SK-N-SH (cell line): ENCODE measurements around the gene ANKRD37. TPM values are rescaled to one million over a fixed set of nuclear protein-coding genes. Genes with fewer than 3 reads are reported as not detected.

ENCODE experiments used
- CTCF ChIA-PET: fragments of 300-600, 350-600 bp; formaldehyde crosslinking; extraction: SDS; loops from one replicate; lab custom pipeline; 2021; lab: Yijun Ruan, JAX
- POLR2A ChIA-PET: fragments of 350-600 bp; sonication (Branson Sonifier 250); formaldehyde crosslinking; extraction: SDS; loops from one replicate; lab custom pipeline; 2020; ENCODE audit warnings: antibody characterized with exemption, inconsistent platforms; lab: Yijun Ruan, JAX
- DNase-seq: peaks from one replicate; pipeline ENCODE4 v3.0.0; 2012
- H2AFZ ChIP-seq: fragments of 200-600 bp; sonication (generic); 2 replicates; pipeline ENCODE4 v1.8.1; 2016; ENCODE audit warnings: antibody characterized with exemption, mild to moderate bottlenecking, low read depth
- H3F3A ChIP-seq: fragments of 200-600 bp; sonication (generic); replicated peaks from 2 replicates; pipeline ENCODE3; 2016; ENCODE audit warnings: antibody characterized with exemption, mild to moderate bottlenecking; ENCODE audit not compliant: insufficient read depth
- H3K27ac ChIP-seq, 2 experiments: fragments of 200-500 bp in 1 of 2; fragments of 200-600 bp in 1 of 2; sonication (Bioruptor generic) in 1 of 2; sonication (generic), shearing (Covaris generic) in 1 of 2; 2 replicates each; pipeline versions ENCODE4 v1.5.1 to v1.6.1; 2014 to 2016; ENCODE audit warnings: low read depth in 2 of 2, inconsistent platforms in 1 of 2, low read length in 1 of 2, mild to moderate bottlenecking in 1 of 2, mixed read lengths in 1 of 2
- H3K27me3 ChIP-seq: fragments of 200-600 bp; sonication (generic), shearing (Covaris generic); 2 replicates; pipeline ENCODE4 v1.6.1; 2016; ENCODE audit warnings: mixed run types; ENCODE audit not compliant: insufficient read depth
- H3K36me3 ChIP-seq, 2 experiments: fragments of 200-500 bp in 1 of 2; fragments of 200-600 bp in 1 of 2; sonication (Bioruptor generic) in 1 of 2; sonication (generic) in 1 of 2; replicated peaks in 1 of 2; 2 replicates each; pipeline versions ENCODE3 to v1.5.1; 2014 to 2016; ENCODE audit warnings: low read length in 1 of 2, mild to moderate bottlenecking in 1 of 2; ENCODE audit not compliant: insufficient read depth in 2 of 2, control insufficient read depth in 1 of 2
- H3K4me1 ChIP-seq, 2 experiments: fragments of 200-500 bp in 1 of 2; fragments of 200-600 bp in 1 of 2; sonication (Bioruptor generic) in 1 of 2; sonication (generic), shearing (Covaris generic) in 1 of 2; 2 replicates each; pipeline versions ENCODE4 v1.5.1 to v1.6.1; 2014 to 2016; ENCODE audit warnings: low read depth in 1 of 2, low read length in 1 of 2, mixed run types in 1 of 2; ENCODE audit not compliant: insufficient read depth in 2 of 2, control insufficient read depth in 1 of 2
- H3K4me2 ChIP-seq: fragments of 200-600 bp; sonication (generic), shearing (Covaris generic); 2 replicates; pipeline ENCODE4 v1.6.1; 2017; ENCODE audit warnings: mixed run types
- H3K4me3 ChIP-seq, 2 experiments: fragments of 200-500 bp in 1 of 2; fragments of 200-600 bp in 1 of 2; sonication (Bioruptor generic) in 1 of 2; sonication (generic), shearing (Covaris generic) in 1 of 2; 2 replicates each; pipeline versions ENCODE4 v1.5.1 to v1.8.1; 2014 to 2016; ENCODE audit warnings: low read depth in 2 of 2, inconsistent platforms in 1 of 2, low read length in 1 of 2, mild to moderate bottlenecking in 1 of 2, mixed read lengths in 1 of 2, moderate library complexity in 1 of 2
- H3K79me2 ChIP-seq: fragments of 200-600 bp; sonication (generic); 2 replicates; pipeline ENCODE4 v1.8.1; 2017; ENCODE audit warnings: mild to moderate bottlenecking; ENCODE audit not compliant: insufficient read depth
- H3K9ac ChIP-seq: fragments of 200-600 bp; sonication (generic); 2 replicates; pipeline ENCODE4 v1.6.1; 2017; ENCODE audit warnings: mixed run types
- H3K9me2 ChIP-seq: fragments of 200-600 bp; sonication (generic); 2 replicates; pipeline ENCODE4 v1.6.1; 2017; ENCODE audit warnings: mixed run types
- H3K9me3 ChIP-seq: fragments of 200-600 bp; sonication (generic); 2 replicates; pipeline ENCODE4 v1.6.1; 2017; ENCODE audit warnings: mixed run types, mild to moderate bottlenecking, moderate library complexity
- H4K20me1 ChIP-seq: fragments of 200-600 bp; sonication (generic); 2 replicates; pipeline ENCODE4 v1.6.1; 2017; ENCODE audit warnings: mild to moderate bottlenecking, mixed run types; ENCODE audit not compliant: insufficient read depth
- EP300 ChIP-seq, 2 experiments: IDR thresholded peaks; 2 replicates each; pipeline versions ENCODE4 v1.4.0 to v1.6.1; 2012; ENCODE audit warnings: borderline replicate concordance in 1 of 2, low read depth in 1 of 2, low read length in 1 of 2
- EZH2phosphoT487 ChIP-seq: fragments of 200-600 bp; sonication (generic); IDR thresholded peaks from 2 replicates; pipeline ENCODE4 v1.6.1; 2017; ENCODE audit warnings: low read depth, mixed run types, mild to moderate bottlenecking, antibody characterized with exemption, moderate library complexity, borderline replicate concordance
- FOXJ3 ChIP-seq: sonication (generic); formaldehyde crosslinking; IDR thresholded peaks from 2 replicates; pipeline ENCODE4 v1.5.1; 2020; ENCODE audit warnings: mild to moderate bottlenecking, missing genetic modification reagents
- FOXM1 ChIP-seq: IDR thresholded peaks from 2 replicates; pipeline ENCODE4 v1.4.0; 2012; ENCODE audit warnings: low read depth, mild to moderate bottlenecking
- GABPA ChIP-seq: IDR thresholded peaks from 2 replicates; pipeline ENCODE4 v1.4.0; 2012; ENCODE audit warnings: low read depth, mild to moderate bottlenecking
- JUND ChIP-seq: IDR thresholded peaks from 2 replicates; pipeline ENCODE4 v1.4.0; 2012
- NRF1 ChIP-seq: IDR thresholded peaks from 2 replicates; pipeline ENCODE4 v1.6.1; 2012; ENCODE audit warnings: low read depth, mild to moderate bottlenecking, low read length
- PBX3 ChIP-seq: IDR thresholded peaks from 2 replicates; pipeline ENCODE4; 2012
- POLR2AphosphoS5 ChIP-seq: IDR thresholded peaks from 2 replicates; pipeline ENCODE4 v1.6.1; 2012; ENCODE audit warnings: low read depth, low read length
- RCOR1 ChIP-seq: fragments of 150-350 bp; IDR thresholded peaks from 2 replicates; pipeline ENCODE4 v1.6.1; 2017; ENCODE audit warnings: antibody characterized with exemption, low read length
- REST ChIP-seq: IDR thresholded peaks from 2 replicates; pipeline ENCODE4 v1.6.1; 2012; ENCODE audit warnings: mild to moderate bottlenecking, low read depth, low read length, moderate library complexity
- RFX5 ChIP-seq: IDR thresholded peaks from 2 replicates; pipeline ENCODE4 v1.6.1; 2012; ENCODE audit warnings: mild to moderate bottlenecking, improper control_type of control experiment, low read length
- RXRA ChIP-seq: IDR thresholded peaks from 2 replicates; pipeline ENCODE4 v1.4.0; 2012; ENCODE audit warnings: low read depth, mild to moderate bottlenecking, borderline replicate concordance
- SIN3A ChIP-seq: IDR thresholded peaks from 2 replicates; pipeline ENCODE4 v1.6.1; 2012; ENCODE audit warnings: low read depth, mild to moderate bottlenecking, low read length, moderate library complexity, borderline replicate concordance
- TEAD4 ChIP-seq: IDR thresholded peaks from 2 replicates; pipeline ENCODE4 v1.4.0; 2012; ENCODE audit warnings: mild to moderate bottlenecking, borderline replicate concordance; ENCODE audit not compliant: insufficient read depth
- USF2 ChIP-seq: fragments of 150-350 bp; IDR thresholded peaks from 2 replicates; pipeline ENCODE4 v1.6.1; 2017; ENCODE audit warnings: antibody characterized with exemption, low read length, low read depth, borderline replicate concordance
- WGBS: methylation state at CpG from one replicate; pipeline ENCODE4 v1.1.6; 2017; ENCODE audit warnings: low lambda C conversion rate; 5-methylcytosine and 5-hydroxymethylcytosine counted together
- polyA plus RNA-seq, 3 experiments: library from polyadenylated mRNA; depleted of rRNA; stranded (reverse); fragments of >200 nt; gene quantifications; 2 replicates each; pipeline ENCODE4 v1.2.3, GENCODE V29; 2012
- TF ChIP-seq, protein P1 (sequence below): fragments of 200-600 bp; sonication (generic); IDR thresholded peaks from 2 replicates; pipeline ENCODE4 v1.6.1; 2017; ENCODE audit warnings: antibody characterized with exemption, mild to moderate bottlenecking, moderate library complexity
- TF ChIP-seq, protein P2 (sequence below): IDR thresholded peaks from 2 replicates; pipeline ENCODE4 v1.4.0; 2012; ENCODE audit warnings: low read depth, borderline replicate concordance
- TF ChIP-seq, protein P3 (sequence below): IDR thresholded peaks from 2 replicates; pipeline ENCODE4 v1.4.0; 2012; ENCODE audit warnings: low read depth, borderline replicate concordance

Gene ANKRD37
- polyA plus RNA-seq, 1 of the 3 experiments (the other 2 are of a cell fraction) = 10.1 TPM

DNA sequence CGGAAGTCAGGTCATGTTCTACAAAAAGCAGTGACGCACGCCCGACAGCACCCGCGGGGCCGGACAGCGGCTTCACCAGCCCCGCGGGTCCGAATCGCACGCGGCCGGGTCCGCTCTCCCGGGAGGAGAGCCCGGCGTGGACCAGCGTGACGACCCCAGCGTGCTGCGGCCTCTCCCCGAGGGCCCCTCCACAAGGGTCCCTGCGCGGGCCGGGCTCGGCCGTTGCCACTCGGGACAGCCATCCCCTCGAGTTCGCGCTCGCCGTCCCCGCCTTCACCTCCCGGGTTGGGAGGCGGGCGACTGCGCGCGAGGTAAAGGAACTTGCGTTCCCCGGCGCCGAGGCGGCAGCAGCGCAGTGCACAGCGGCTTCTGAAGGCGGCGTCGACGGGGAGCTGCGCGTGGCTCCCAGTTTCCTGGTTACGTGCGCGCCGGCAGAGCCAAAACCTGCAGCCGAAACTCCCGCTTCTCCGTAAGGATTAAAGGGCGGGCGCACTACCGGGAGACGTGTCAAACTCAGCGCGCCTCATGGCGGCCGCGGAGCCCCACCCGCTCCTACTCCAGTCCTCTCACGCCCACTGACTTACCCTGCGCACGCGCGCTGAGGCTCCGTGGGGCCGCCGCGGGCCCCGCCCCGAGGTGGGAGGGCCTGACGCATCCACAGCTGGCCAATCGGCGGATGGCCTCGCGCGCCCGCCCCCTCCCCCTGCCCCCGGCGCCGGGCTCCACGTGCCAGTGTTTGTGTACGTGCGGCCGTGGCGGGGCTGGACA is 501 bp upstream of the ANKRD37 start:
- Histone ChIP-seq H3K4me1 (peaks cover 6 to 8% of the 10 kb centered on the region in 2 experiments; a peak in 3 of 4 replicates), H3K27me3 (no peaks in the 10 kb centered on the region), H3K79me2 (0 out of 2 replicates have a peak, but pooled peaks cover 8% of the 10 kb centered on the region), H3F3A (peaks cover 9% of the 10 kb centered on the region), H3K4me3 (peak overlapping the region; percentile 74 to 78), H4K20me1 (no peaks in the 10 kb centered on the region), H3K36me3 (peaks cover 26 to 29% of the 10 kb centered on the region in 2 experiments), H2AFZ (peak overlapping the region; percentile 74), H3K9ac (peak overlapping the region; percentile 90), H3K9me3 (no peaks in the 10 kb centered on the region), H3K4me2 (peak overlapping the region; percentile 99), H3K9me2 (no peaks in the 10 kb centered on the region), H3K27ac (peak overlapping the region; percentile 94 to 98)
- WGBS = 0% methylated on average over 11 of the region's 98 CpGs
- ChIA-PET POLR2A (interaction anchor here (0.7 to 2.2 kb wide), 17 partner anchors 8 to 662 kb away, joined by 3 to 14 read pairs (median 4); partner anchors contain the start of genes CENPU, SLC25A4, SNX25 and UFSP2), CTCF (interaction anchor here (0.9 to 3.8 kb wide), 5 partner anchors 164 to 641 kb away, joined by 3 to 19 read pairs (median 8); partner anchors contain the start of gene SNX25)
- DNase-seq = peak; percentile 99
- TF ChIP-seq, protein P1, sequence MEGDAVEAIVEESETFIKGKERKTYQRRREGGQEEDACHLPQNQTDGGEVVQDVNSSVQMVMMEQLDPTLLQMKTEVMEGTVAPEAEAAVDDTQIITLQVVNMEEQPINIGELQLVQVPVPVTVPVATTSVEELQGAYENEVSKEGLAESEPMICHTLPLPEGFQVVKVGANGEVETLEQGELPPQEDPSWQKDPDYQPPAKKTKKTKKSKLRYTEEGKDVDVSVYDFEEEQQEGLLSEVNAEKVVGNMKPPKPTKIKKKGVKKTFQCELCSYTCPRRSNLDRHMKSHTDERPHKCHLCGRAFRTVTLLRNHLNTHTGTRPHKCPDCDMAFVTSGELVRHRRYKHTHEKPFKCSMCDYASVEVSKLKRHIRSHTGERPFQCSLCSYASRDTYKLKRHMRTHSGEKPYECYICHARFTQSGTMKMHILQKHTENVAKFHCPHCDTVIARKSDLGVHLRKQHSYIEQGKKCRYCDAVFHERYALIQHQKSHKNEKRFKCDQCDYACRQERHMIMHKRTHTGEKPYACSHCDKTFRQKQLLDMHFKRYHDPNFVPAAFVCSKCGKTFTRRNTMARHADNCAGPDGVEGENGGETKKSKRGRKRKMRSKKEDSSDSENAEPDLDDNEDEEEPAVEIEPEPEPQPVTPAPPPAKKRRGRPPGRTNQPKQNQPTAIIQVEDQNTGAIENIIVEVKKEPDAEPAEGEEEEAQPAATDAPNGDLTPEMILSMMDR = no peak
- TF ChIP-seq TEAD4 = 0 out of 2 replicates have a peak, but pooled peaks have one; percentile 25
- TF ChIP-seq RCOR1 = peak; percentile 45; the same call in 1 of the 2 replicates
- TF ChIP-seq, protein P2, sequence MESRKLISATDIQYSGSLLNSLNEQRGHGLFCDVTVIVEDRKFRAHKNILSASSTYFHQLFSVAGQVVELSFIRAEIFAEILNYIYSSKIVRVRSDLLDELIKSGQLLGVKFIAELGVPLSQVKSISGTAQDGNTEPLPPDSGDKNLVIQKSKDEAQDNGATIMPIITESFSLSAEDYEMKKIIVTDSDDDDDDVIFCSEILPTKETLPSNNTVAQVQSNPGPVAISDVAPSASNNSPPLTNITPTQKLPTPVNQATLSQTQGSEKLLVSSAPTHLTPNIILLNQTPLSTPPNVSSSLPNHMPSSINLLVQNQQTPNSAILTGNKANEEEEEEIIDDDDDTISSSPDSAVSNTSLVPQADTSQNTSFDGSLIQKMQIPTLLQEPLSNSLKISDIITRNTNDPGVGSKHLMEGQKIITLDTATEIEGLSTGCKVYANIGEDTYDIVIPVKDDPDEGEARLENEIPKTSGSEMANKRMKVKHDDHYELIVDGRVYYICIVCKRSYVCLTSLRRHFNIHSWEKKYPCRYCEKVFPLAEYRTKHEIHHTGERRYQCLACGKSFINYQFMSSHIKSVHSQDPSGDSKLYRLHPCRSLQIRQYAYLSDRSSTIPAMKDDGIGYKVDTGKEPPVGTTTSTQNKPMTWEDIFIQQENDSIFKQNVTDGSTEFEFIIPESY = peak; percentile 52; the same call in 1 of the 2 replicates
- no peak for TF ChIP-seq EZH2phosphoT487
- TF ChIP-seq EP300 (IDR thresholded peaks at IDR 0.05; ENCODE audit: borderline replicate concordance in 1 of 2, low read depth in 1 of 2, low read length in 1 of 2) = 0 out of 4 replicates have a peak, but pooled peaks of 1 of the 2 experiments have one; percentile 6
- 0 out of 2 replicates have a peak, but pooled peaks have one; percentile 11 for TF ChIP-seq FOXM1
- TF ChIP-seq GABPA = 0 out of 2 replicates have a peak, but pooled peaks have one; percentile 0
- TF ChIP-seq USF2 = no peak
- TF ChIP-seq POLR2AphosphoS5 = peak; percentile 24
- TF ChIP-seq NRF1 = peak; percentile 87
- TF ChIP-seq REST = peak; percentile 89
- TF ChIP-seq RFX5 = peak; percentile 17; the same call in 1 of the 2 replicates
- TF ChIP-seq JUND = no peak
- no peak for TF ChIP-seq RXRA
- TF ChIP-seq FOXJ3 = no peak
- TF ChIP-seq PBX3 = 0 out of 2 replicates have a peak, but pooled peaks have one; percentile 28
- TF ChIP-seq SIN3A = peak; percentile 96
- TF ChIP-seq, protein P3, sequence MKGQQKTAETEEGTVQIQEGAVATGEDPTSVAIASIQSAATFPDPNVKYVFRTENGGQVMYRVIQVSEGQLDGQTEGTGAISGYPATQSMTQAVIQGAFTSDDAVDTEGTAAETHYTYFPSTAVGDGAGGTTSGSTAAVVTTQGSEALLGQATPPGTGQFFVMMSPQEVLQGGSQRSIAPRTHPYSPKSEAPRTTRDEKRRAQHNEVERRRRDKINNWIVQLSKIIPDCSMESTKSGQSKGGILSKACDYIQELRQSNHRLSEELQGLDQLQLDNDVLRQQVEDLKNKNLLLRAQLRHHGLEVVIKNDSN = peak; percentile 17; the same call in 1 of the 2 replicates
